HG03565 (cell line): ENCODE measurements around the gene HERC4.
"Not testable (repeated sequence)": the region's sequence is repeated elsewhere in the genome, so short reads cannot be mapped to it uniquely, and the experiment has no call there.

Source experiments
- ATAC-seq: cut with Tn5 transposase; IDR thresholded peaks from one replicate; pipeline ENCODE4 v1.9.1; 2021; ENCODE audit warnings: mild to moderate bottlenecking, moderate library complexity; ENCODE audit not compliant: unreplicated experiment

HERC4 gene

DNA sequence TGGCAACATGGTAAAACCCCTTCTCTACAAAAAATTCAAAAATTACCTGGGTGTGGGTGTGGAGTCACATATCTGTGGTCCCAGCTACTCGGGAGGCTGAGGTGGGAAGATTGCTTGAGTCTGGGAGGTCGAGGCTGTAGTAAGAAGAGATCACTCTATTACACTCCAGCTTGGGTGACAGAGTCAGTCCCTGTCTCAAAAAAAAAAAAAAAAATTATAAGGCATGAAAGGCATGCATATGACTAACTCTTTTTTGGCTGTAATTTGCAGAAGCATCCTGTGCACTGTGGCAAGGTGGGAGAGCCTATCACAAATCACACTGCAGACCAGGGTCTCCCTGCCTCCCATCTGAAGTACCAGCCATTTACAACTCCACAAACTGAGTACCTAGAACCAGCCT, 20.1 kb upstream of the HERC4 start:
- no peak for ATAC-seq

DNA sequence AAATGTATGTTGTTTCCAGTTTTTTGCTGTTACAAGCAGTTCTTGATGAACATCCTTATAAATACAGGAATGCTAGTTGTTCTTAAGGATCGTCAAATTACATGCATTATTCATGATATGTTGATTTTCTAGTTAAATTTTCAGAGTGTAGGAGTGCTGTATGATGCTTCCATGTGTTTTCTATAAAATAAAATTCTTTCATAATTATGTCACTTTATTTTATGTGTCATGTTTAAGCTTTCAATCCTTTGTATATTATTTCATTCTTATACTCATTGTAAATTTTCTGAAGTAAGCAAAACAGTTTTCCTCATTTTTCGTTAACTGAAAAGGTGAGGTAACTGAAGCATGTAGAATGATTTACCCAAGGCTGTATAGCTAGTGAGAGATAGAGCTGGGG, 17.4 kb upstream of the HERC4 start:
- ATAC-seq: no peak

DNA sequence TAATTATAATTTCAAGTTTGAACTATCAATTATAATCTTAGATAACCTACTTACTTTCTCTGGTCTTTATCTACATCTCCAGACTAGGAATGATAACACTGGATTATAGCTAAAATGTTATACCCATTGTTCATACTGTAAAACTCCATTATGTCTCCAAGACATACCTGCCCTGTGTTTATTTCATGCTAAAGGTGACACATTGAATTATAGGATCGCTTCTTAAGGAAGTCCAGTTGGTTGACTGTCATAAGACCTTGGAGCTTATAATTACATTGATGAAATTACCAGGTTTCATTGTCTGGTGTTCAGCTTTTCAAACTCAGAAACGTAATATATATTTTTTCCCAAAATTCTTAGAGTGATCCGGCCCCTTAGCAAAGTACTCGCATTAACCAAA, 15.5 kb upstream of the HERC4 start:
- no peak for ATAC-seq

DNA sequence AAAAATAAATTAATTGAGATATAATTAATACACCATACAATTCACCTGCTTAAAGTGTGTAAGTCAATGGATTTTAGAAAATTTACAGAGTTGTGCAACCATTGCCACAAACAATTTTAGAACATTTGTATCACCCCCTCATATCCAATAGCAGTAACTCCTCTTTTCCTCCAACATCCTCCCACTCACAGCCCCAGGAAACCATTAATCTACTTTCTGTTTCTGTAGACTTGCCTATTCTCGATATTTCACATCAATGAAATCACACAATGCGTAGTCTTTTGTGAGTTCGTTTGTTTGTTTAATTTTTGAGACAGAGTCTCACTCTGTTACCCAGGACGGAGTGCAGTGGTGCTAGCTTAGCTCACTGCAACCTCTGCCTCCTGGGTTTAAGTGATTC, 13.7 kb upstream of the HERC4 start:
- ATAC-seq: peak; percentile 74

DNA sequence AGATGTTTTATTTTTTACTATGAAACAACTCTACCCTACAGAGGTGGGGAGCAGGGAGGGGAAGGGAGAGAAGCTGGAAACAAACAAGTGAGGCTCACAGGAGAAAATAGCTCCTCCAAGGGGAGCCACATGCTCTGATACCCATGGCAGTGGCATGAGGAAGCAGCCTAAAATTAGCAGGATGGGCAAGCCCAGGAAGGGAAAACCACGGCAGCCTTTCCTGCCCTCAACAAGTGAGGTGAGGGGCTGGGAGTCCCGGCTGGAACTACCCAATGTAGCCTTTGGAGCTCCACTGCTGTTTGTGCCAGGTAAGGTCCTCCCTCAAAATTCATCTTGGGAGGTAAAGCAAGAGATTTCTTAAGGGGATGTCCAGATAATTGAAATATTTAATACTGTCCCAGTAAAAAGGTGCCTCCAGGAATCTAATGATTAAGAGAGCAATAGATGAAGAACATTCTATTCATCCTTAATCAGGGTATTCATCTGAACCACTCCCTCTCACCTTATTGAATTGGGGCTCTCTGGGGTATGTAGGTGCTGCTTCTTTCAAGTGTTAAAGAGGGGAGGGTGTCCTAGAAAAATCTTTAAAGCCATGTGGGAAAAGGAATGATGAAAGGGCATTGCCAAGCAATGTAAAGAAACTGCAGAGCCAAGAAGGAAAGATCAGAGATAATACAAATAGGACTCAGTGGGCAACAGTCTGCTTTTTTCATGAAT, 12.8 kb upstream of the HERC4 start:
- no peak for ATAC-seq

DNA sequence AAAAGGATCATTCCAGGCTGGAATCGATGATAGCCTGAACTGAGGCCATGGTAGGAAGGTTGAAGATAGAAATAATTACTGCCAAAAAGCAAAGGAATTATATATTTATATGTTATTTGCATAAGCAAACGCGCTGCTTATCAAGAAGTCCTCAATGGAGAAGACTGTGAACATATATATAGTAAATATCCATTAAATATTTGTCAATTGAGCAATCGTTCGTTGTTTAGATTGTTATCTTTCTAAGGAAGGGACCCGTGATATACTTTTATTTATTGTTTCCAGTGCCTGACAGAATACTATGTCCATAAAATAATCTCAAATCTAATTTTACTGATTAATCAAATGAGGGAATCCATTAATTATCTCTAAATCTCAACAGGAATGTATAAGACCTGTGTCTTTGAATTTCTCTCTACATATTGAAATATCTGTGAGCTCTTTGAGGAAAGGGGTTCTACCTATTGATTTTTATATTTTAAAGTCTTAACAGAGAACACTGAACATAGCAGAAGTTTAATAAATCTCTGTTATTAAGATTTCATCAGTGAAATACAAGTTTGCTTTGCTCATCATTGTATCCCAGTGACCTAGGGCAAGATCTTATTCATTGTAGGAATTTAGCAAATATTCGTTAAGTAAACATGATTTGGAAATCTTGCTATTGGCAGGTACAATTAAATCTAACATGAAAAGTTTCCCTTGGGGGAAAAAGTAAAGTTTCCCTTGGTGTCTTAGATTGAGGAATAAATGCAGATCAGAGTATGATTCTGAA, 12.0 kb upstream of the HERC4 start:
- no peak for ATAC-seq

DNA sequence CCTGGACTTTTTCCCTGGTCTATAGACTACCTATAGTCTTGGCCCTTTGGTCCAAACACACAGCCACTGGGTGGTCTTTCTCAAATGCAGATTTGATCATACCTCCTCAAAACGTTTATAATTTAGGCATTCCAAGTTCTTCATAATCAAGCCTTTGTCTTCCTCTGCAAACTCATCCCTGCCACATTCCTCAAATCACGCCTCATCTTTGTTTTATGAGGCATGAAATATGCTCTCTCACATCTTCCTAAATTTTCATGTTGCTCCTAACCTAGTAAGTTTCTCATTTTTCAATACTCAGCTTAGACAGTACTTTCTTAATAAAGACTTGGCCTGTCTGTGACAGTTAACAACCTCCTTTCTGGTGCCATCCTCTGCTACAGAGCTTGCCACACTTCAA, 10.9 kb upstream of the HERC4 start:
- ATAC-seq: no peak

DNA sequence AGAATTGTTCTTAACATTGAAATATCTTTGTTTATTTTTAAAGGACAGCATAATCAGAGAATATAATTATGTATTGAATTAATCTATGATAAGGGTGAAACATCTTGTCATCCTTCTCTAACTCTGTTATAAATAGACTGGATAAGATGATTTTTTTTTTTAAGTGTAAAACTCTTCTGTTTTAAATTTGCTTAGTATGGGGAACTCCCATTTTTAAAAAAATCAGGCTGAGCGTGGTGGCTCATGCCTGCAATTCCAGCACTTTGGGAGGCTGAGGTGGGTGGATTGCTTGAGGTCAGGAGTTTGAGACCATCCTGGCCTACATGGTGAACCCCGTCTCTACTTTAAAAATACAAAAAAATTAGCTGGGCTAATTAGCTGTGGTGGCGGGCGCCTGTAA, 9.4 kb upstream of the HERC4 start:
- no peak for ATAC-seq

DNA sequence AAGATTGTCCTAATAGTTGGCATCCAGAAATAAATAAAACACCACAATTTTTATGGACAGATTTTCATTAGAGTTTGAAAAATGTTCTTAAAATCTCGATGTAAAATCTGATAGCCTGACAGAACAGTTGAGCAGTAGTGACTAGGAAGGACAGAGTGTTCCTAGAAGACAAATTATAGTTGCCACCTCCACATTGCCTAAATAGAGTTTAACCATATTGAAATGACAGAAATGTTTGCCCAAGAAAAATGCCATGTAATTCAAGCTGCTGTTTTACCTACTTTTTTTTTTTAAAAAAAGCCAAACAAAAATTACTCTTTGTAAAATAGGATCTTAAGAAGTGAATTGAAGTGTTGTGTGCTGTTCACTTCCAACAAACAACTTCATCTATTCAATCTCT, 8.9 kb upstream of the HERC4 start:
- ATAC-seq: no peak

DNA sequence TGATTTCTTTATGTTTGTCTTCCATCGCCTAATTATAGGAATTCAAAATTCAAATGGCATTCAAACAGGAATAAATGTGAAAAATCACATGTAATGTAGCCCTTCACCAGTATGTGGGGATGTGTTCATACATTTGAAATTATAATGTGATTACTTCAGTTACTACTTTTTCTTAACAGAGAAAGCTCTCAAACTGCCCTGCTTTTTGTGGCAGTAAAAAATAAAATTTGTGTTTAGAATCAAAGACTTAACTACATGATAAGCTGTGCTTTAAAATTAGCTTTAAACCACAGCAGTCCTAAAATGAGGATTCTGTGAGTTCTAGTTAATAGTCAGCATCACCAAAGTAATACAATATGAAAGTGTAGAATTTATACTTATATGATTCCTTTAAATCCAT, 7.8 kb upstream of the HERC4 start:
- ATAC-seq: no peak

DNA sequence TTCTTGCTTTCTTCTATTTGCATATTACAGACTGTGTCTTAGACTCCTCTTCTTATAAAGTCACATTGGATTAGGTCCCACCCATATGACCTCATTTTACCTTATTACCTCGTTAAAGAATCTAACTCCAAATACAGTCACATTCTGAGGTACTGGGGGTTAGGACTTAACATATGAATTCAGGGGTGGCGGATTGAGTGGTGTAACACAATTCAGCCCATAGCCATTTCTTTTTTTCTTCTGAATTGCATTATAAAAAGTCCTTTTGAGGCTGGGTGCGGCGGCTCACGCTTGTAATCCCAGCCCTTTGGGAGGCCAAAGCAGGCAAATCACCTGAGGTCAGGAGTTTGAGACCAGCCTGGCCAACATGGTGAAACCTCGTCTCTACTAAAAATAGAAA, 6.8 kb upstream of the HERC4 start:
- ATAC-seq: no peak

DNA sequence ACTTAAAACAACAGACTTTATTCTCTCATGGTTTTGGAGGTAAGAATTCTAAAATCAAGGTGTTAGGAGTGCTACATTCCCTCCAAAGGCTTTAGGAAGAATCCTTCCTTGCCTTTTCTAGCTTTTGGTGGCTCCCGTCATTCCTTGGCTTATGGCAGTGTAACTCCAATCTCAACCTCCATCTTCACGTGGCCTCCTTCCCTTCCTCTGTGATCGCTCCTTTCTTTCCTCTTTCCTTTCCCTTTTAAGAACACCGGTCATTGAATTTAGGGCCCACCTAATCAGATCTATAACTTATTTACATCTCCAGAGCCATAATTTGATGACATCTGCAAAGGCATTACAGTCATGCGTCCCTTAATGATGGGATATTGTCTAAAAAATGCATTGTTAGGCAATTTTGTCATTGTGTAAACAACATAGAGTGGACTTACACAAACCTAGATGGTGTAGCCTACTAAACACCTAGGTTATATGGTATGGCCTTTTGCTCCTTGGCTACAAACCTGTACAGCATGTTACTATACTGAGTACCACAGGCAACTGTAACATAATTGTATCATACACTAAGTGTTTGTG, 5.9 kb upstream of the HERC4 start:
- no peak for ATAC-seq

DNA sequence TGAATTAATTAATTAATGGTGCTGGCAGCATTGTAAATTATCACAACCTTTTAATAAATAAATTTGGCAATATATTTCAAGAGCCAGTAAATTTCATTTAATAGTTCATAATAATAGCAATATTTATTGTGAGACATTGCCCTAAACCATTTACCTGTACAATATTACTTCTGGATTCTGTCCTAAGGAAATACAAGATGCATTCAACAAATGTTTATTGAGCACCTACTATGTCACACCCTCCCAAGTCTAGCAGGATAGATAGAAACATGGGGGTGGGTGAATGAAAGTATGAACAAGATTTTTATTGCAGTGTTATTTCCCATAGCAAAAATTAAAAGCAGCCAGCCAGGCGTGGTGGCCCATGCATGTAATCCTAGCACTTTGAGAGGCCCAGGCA, 4.4 kb upstream of the HERC4 start:
- ATAC-seq: no peak

DNA sequence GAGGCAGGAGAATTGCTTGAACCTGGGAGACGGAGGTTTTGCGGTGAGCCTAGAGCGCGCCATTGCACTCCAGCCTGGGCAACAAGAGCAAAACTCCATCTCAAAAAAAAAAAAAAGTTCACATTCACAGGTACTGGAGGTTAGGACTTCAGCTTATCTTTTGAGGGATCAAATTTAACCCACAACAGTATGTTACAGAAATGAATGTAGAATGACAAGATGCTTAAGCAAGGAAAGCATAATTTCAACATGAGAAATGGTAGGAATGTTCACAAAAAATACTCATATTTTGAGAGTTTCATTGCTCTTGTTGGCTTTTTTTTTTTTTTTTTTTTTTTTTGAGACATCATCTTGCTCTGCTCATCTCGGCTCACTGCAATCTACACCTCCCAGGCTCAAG, 1.9 kb upstream of the HERC4 start:
- no peak for ATAC-seq

DNA sequence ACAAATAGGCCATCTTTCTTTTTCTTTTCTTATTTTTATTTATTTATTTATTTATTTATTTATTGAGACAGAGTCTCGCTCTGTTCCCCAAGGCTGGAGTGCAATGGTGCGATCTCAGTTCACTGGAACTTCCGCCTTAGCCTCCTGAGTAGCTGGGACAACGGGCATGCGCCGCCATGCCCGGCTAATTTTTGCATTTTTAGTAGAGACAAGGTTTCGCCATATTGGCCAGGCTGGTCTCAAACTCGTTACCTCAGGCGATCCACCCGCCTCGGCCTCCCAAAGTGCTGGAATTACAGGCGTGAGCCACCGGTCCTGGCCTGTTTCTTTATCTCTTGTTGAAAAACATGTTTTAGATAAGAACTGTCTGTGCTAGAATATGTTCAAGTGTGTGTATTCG, 998 bp upstream of the HERC4 start:
- not testable (repeated sequence) for ATAC-seq

DNA sequence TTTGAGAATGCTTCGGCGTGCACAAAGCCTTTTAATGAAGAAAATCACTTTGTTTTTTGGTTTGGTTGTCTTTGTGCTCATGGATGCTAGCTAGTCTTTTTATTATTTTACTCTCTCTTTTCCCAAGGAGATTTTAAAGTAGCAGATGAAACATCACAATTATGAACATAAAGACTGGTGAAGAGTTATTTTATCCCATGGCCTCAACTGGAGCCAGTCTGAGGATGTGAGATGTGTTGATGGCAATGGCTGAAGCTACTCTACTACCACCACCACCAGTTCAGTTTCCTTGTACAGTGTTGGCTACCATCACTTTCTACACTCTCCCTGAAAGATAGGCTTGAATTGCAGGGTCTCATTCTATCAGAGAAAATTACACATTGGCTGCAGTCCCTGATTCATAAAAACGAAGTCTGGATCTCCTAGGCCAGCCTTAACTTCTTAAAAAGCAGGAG, 494 bp upstream of the HERC4 start:
- no peak for ATAC-seq

DNA sequence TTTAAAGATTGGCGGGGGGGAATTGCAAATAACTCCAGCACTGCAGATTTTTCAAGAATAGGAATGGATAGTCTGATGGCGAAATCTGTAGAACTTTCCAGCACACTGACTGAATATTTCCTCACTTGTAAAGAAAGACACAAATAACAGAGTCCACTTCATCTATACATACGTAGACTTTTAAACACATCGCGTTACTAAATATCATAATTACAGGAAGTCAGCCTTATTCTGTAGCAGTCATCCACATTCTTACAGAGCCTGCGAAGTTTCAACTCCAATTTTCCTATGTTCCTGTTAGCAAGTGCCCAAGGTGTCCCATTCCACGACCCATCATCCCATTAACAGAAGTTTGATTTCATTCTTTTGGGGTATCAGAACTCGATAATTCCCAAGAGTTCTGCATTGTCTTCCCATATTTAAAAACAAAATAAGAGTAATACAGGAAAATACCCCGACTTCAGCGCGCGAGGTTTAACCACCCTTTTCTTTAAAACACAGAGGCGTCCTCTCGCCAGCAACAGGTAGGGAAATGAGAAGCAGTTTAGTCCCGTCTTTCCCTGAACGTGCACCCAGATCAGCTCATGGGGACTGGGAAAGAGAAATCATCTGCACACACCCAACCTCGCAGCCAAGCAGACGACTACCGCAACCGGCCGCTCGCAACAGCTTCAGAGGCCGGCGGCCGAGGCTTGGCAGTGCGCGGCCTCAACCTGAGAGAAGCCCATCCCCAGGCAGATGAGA, 880 bp downstream of the HERC4 start:
- no peak for ATAC-seq

DNA sequence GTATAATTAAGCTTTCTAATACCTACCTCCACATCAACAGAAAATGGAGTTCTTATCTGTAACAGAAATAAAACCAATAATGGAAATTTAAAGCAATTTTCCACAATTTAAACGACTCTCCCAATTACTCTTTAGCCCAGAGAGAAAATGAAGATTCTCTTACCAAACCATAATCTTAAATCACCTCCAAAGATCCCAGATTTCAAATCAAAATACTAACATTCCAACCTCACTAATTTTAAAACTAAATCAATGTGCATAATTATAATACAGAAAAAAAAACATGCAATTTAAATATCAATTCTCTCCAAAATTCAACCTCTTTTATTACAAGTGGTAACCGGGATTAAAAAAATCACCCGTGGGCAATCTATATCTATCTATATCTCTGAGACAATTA, 1.5 kb downstream of the HERC4 start:
- no peak for ATAC-seq

DNA sequence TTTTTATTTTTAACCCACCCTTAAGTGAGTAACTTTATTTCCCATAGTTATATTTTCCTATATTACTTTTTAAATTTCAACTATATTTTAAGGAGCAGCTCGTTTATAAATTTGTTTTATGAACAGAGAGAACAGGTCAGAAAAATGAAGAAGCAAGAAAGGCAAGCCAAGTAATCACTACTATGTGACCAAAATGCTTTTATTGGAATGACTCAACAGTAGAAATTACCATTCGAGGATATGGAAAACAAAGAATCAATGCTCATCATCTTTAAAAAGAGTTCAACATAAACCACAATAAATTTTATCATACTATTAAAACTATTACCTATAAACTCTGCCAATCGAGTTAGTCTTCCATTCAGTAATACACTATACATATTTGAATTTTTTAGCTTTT, 7.6 kb downstream of the HERC4 start:
- ATAC-seq: no peak

DNA sequence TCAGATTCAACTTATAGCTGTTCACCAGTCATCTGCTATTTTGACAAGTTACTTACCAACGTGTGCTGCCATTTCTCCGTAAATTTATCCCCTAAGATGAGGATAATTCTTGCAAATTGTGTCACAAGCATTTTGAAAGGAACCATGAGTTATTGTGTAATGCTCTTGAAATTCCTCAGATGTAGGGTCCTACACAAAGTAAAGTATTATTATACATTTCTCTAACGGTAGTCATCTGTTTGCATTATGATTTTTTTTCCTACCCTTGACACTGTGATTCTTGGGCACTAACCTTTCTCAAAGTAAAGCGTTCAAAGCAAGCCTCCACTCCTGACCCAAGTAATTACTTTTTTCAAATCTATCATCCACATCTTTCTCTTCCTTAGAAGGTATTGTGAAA, 8.1 kb downstream of the HERC4 start:
- no peak for ATAC-seq

DNA sequence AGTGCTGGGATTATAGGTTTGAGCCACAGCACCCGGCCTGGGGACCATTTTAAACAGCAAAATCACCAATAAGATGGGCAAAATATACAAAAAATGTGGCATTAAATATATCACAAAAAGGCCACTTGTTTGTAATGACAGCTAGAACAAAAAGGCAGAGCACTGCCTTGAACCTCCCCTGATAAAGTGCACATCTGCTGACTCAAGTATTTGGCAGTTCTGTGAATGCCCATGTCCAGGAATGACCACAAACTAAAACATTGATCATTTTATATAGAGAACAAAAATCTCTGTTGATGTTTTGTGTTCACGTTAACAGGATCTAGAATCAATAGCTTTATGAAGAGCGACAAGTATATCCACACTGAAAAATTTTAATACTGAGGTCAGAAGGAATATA, 21.5 kb downstream of the HERC4 start:
- ATAC-seq: no peak

DNA sequence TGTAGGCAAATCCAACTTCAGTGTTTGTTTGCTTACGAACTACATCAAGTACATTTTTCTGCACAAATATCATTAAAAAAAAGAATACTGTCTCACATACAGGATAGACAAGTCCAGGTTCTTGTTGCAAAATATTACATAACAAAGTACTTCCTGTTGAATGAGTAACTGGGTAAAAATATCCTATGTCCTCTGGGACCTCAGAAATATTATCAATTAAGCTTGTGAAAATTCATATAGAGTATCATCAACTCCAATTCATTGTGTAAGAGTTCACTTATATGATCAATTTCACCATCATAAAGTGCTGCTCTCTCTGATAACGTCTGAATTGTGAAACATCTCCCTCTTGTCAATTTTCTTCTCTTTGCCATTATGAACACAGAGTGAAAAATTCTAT, 22.6 kb downstream of the HERC4 start:
- ATAC-seq: no peak
